ENCODE measurements around the gene PNPLA2.
A peak's percentile ranks its signal among the peaks of the same experiment; 100 is the strongest.

The PNPLA2 gene

DNA sequence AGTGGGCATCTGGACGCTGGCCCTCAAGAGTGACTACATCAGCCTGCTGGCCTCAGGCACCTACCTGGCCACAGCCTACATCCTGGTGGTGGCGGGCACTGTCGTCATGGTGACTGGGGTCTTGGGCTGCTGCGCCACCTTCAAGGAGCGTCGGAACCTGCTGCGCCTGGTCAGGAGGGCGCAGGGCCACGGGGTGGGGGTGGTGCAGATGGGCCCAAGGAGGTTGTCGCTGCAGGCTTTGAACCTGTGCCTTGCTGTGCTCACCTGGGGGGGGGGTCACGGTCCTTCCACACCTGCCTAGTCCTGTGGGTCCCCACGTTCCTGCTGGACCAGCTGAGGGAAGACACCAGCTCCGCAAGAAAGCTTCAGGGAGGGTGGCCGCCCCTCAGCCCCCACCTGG, 17.6 kb downstream of the PNPLA2 start:
- CTCF ChIA-PET = no interaction called here
- DNase-seq (ENCODE audit: low read depth, low spot score) = no peak
- POLR2A ChIA-PET = interaction anchor here (1.2 to 8.7 kb wide), 2 partner anchors 9 to 17 kb away, joined by 6 to 109 read pairs; partner anchors contain the start of genes PNPLA2, POLR2L and TSPAN4
- TF ChIP-seq CTCF (IDR thresholded peaks at IDR 0.05; ENCODE audit: insufficient read depth, low read length, missing control alignments) = no peak
- no peak overlapping the region for H3K4me3 ChIP-seq (ENCODE audit: low read depth, low read length)

DNA sequence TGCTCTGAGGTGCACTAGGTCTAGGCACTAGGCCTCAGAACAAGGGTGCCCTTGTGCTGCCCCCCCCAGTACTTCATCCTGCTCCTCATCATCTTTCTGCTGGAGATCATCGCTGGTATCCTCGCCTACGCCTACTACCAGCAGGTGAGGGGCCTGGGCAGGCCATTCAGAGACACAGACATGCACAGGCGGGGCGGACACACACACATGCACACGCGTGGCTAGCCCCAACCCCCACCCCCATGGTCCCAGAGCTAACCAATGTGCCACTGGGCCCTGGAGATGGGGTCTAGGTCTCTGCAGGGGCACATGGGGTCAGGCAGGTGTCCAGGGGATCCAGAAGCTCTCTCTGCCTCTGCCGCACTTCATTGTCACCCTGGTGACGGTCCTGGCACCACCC, 18.0 kb downstream of the PNPLA2 start:
- DNase-seq (ENCODE audit: low read depth, low spot score) = no peak
- no peak for TF ChIP-seq CTCF (IDR thresholded peaks at IDR 0.05; ENCODE audit: insufficient read depth, low read length, missing control alignments)
- CTCF ChIA-PET = no interaction called here
- POLR2A ChIA-PET = interaction anchor here (1.2 kb wide), 1 partner anchor 18 kb away, joined by 6 read pairs; the partner anchor contains the start of gene PNPLA2
- H3K4me3 ChIP-seq (ENCODE audit: low read depth, low read length) = no peak overlapping the region

DNA sequence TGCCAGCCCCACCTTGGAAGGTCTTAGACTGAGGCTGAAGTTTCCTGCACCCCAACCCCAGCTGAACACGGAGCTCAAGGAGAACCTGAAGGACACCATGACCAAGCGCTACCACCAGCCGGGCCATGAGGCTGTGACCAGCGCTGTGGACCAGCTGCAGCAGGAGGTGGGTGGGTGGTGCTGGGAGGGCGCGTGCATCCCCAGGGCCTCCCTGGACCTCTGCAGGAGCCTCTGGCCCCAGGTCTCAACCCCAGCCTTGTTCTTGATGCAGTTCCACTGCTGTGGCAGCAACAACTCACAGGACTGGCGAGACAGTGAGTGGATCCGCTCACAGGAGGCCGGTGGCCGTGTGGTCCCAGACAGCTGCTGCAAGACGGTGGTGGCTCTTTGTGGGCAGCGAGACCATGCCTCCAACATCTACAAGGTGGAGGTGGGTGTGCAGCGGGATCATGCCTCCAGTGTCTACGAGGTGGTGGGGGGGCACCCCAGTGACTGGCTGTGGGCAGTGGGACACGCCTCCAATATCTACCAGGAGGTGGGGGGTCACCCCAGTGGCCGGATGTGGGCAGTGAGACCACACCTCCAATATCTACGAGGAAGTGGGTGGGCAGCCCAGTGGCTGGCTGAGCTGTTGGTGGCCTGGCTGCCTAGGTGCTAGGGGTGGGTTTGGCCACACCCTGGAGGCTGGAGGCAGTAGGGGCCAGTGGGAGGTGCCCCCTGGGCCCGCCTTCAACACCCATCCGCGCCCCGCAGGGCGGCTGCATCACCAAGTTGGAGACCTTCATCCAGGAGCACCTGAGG, 18.7 kb downstream of the PNPLA2 start:
- POLR2A ChIA-PET = interaction anchor here (1.2 kb wide), 1 partner anchor 18 kb away, joined by 6 read pairs; the partner anchor contains the start of gene PNPLA2
- CTCF ChIA-PET = no interaction called here

GRCh38 chr11:837990-838307, 19.2 kb downstream of the PNPLA2 start:
- POLR2A ChIA-PET = interaction anchor here (0.7 kb wide), 1 partner anchor 19 kb away, joined by 4 read pairs; the partner anchor contains the start of gene PNPLA2
- TF ChIP-seq CTCF (IDR thresholded peaks at IDR 0.05; ENCODE audit: insufficient read depth, low read length, missing control alignments) = no peak
- H3K4me3 ChIP-seq (ENCODE audit: low read depth, low read length) = no peak overlapping the region
- CTCF ChIA-PET = interaction anchor here (0.9 kb wide), 1 partner anchor 26 kb away, joined by 3 read pairs; no protein-coding TSS in a partner anchor
- no peak for DNase-seq (ENCODE audit: low read depth, low spot score)

More for the DNA sequence above, 18.7 kb downstream of the PNPLA2 start:
- TF ChIP-seq CTCF (IDR thresholded peaks at IDR 0.05; ENCODE audit: insufficient read depth, low read length, missing control alignments) = no peak
- no peak overlapping the region for H3K4me3 ChIP-seq (ENCODE audit: low read depth, low read length)
- DNase-seq (ENCODE audit: low read depth, low spot score) = no peak

DNA sequence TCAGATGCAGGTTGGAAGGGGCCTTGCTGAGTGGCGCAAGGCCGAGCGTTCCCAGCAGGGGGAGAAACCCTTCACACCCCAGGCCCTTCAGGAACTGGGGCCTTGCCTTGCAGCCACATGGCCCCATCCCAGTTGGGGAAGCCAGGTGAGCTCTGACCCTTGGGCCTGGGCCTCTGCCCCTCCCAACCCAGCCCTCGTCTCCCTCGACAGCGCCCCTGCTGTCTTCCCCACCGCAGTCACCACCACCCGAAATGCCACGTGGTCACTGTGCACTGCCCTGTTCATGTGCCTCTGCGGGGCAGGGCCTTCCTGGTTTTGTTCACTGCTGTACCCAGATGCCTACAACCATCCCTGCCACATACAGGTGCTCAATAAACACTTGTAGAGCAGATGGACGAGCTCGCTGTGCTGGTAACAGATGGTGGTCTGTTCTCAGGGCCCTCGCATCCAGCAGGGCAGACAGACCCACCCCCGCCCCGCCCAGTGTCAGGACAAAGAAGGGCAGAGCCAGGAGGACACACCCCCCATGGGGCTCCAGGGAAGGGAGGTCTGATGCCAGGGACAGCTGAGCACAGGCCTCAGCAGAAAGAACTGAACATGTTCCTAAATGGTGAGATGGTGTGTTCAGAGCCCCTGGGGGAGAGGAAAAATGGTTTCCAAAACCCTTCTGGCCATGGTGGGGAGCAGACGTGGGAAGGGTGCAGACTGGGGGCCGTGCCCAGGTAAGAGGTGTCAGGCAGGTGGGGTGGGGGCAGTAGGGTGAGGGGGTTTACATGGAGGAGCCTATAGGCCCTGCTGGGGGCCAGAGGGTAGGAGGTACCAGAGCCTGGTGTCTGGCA, 19.9 kb downstream of the PNPLA2 start:
- DNase-seq (ENCODE audit: low read depth, low spot score) = no peak
- ChIA-PET CTCF (interaction anchor here (0.9 kb wide), 1 partner anchor 27 kb away, joined by 3 read pairs; no protein-coding TSS in a partner anchor), POLR2A (interaction anchor here (0.7 to 2.9 kb wide), 2 partner anchors 19 to 20 kb away, joined by 4 to 12 read pairs; partner anchors contain the start of gene PNPLA2)

More for the DNA sequence above, 19.9 kb downstream of the PNPLA2 start:
- no peak overlapping the region; the same call in 1 of the 2 replicates for H3K4me3 ChIP-seq (ENCODE audit: low read depth, low read length)
- TF ChIP-seq CTCF (IDR thresholded peaks at IDR 0.05; ENCODE audit: insufficient read depth, low read length, missing control alignments) = peak; percentile 42

Data from AG04449 (cell line).